GM12874 (cell line): ENCODE measurements around the gene IGFBP3.

ENCODE experiments used
- CTCF ChIP-seq: IDR thresholded peaks from 2 replicates; pipeline ENCODE4 v1.5.1; 2011; ENCODE audit warnings: low read depth, mild to moderate bottlenecking, control low read depth, low read length, moderate library complexity; ENCODE audit not compliant: insufficient read depth

IGFBP3 gene

GRCh38 chr7:45876519-45876918 lies 44.6 kb downstream of the IGFBP3 start:
- TF ChIP-seq CTCF, result no peak

- TF ChIP-seq CTCF, result no peak
Observed at GRCh38 chr7:45874408-45875131, 46.5 kb downstream of the IGFBP3 start.

GRCh38 chr7:45873355-45873754 lies 47.7 kb downstream of the IGFBP3 start:
- no peak for TF ChIP-seq CTCF

- TF ChIP-seq CTCF, result no peak
Observed at GRCh38 chr7:45873035-45873354, 48.1 kb downstream of the IGFBP3 start, which contains the start of gene CCDC201. Gene CCDC201, minus strand, starts transcription at chr7:45873082. Its CDS starts 75 bp downstream, at chr7:45873007.

GRCh38 chr7:45872116-45873034 lies 48.7 kb downstream of the IGFBP3 start:
- peak; percentile 68 for TF ChIP-seq CTCF

GRCh38 chr7:45869426-45869825 lies 51.6 kb downstream of the IGFBP3 start:
- no peak for TF ChIP-seq CTCF

GRCh38 chr7:45867471-45867870 lies 53.6 kb downstream of the IGFBP3 start:
- no peak for TF ChIP-seq CTCF
